Measurements from ENCODE around the gene MOB4.

MOB4 gene

DNA sequence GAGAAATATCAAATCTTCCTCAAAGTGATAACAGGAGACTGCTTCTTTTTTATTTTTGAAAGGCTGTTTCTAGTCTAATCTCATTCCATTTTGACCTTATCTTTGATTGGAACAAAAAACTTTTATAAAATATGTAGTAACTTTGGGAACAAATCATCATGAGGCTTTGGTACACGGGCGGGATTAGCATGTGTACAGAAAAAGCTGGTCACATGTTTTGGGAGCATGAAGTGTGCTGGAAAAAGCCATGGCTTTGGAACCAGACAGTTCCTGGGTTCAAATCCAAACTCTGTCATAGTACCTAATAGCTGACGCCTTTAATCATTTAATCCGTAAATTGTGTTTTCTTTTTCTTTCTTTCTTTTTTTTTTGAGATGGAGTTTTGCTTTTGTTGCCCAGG is 81.3 kb downstream of the MOB4 start:
- no peak for DNase-seq

DNA sequence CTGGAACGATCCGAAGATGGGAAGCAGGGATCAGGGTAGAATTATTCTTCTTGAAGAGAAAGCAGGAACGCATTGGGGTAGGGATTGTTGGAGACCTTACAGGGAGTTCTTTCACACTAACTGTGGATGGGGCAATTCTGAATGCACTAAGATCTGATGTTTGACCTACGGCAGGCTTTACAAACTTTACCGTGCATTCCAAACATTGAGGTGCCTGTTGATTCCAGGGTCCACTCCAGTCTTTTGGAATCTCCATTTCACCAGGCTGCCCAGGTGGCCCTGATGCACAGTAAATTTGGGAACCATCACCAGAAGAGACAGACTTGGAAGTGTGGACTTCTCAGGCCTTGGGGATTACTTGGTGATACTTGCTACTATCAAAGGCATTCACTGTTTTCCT is 82.6 kb downstream of the MOB4 start:
- no peak for DNase-seq

DNA sequence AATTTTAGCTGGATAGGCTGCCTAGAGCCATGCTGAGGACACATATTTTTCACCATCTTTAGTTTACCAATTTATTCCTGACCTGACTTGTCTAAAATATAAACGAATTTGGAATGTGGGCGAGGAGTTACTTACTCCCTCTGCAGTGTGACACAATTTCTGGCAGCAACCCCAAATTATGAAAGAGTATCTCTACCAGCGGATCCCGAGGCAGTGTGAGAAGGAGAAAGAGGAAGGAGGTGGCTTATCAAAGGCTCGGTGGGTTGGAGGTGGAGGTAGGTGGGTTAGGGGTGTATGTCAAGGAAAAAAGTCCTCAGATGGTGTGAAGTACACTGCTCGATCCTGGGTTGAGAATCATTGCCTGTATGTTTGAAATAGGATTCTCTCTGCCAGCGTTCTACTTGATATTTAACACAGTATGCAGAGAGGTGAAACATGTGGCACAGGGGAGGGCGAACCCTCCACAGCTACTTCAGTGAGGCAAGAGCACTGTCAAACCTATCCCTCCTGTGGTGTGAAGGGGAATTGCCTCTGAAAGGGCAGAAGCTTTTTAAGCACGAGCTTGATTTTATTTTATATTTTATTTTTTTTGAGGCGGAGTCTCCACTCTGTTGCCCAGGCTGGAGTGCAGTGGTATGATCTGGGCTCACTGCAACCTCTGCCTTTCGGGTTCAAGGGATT is 83.6 kb downstream of the MOB4 start:
- peak; percentile 77 for DNase-seq

DNA sequence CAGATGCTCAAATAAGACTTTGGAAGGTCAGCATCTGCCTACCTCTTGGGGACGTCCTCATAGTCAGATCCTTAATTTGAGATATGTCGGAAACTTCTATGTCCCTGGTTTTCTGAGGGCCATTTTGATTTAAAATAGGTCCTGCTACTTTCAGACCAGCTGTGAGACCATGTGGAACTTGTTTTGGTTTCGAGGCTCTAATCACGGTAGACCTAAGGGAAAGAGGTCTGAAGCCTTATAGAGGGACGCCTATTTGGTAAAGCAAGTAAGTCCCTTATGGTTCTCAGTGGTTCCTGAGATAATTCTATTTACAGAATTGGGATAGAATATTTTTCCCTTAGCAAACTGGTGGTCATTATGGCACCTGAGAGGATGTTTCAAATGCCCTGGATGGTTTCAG is 84.4 kb downstream of the MOB4 start:
- DNase-seq, result no peak

DNA sequence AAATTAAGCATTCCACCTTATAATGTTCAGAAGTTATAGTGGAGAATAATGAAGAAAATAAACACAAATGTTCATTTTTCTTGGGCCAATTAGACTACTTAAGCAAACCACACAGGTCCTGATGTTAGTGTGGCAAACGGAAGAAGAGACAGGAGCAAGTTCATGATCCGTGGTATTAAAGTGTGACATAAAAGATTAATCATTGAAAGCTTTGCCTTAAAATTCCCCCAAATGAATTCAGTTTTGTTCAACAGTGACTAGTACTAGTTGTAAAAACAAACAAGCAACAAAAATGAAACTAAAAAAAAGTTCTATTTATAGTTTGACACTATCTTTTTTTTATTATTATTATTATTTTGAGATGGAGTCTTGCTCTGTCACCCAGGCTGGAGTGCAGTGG is 85.9 kb downstream of the MOB4 start:
- DNase-seq, result no peak

Data from OCI-M1 (cell line).